IPS-15b (cell line): ENCODE results near the gene LMTK3.

ENCODE experiments used
- H3K27me3 ChIP-seq: one replicate; pipeline ENCODE4 v1.6.1; 2013; ENCODE audit warnings: low read length; ENCODE audit not compliant: control insufficient read depth, insufficient read depth
- H3K36me3 ChIP-seq: one replicate; pipeline ENCODE4 v1.6.1; 2013; ENCODE audit warnings: low read length; ENCODE audit not compliant: control insufficient read depth, insufficient read depth
- H3K4me1 ChIP-seq: one replicate; pipeline ENCODE4 v1.6.1; 2013; ENCODE audit warnings: mild to moderate bottlenecking, low read length; ENCODE audit not compliant: control insufficient read depth, insufficient read depth
- H3K4me3 ChIP-seq: one replicate; pipeline ENCODE4 v1.5.1; 2013; ENCODE audit warnings: low read depth, low read length
- H3K9ac ChIP-seq: one replicate; pipeline ENCODE4 v1.6.1; 2013; ENCODE audit warnings: low read depth, mild to moderate bottlenecking, low read length
- H3K9me3 ChIP-seq: one replicate; pipeline ENCODE4 v1.6.1; 2013; ENCODE audit warnings: mild to moderate bottlenecking, low read length; ENCODE audit not compliant: control insufficient read depth, insufficient read depth

Gene LMTK3

DNA sequence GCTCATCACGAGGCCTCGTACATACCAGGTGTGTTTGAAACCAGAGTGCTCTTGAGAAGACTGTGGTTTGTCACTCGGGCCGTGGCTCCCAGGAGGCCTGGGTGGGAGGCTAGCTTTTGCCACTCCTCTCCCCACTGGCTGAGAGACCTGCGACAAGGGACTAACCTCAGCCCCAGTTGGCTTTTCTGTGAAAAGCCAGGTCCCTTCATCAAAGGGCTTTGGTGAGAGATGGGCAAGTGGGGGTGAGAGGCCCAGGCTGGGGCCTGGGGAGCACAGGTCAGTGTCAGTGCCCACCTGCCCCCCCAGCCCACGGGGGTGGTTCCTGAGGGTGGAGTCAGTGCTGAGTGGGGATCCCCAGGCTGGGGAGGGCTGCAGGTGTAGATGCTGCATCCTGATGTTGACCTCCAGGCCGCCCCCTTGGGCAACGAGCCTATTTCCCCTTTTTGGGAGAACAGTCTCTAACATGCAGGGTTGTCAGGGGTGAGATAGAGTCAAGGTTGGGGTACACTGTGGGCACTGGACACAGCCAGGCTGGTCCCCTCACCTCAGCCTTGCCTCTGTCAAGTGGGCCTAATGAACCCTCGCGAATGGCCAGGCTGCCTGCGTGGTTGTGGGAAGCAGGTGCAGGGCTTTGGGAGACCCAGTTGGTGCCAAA is 55.6 kb downstream of the LMTK3 start:
- no peaks in the 10 kb centered on the region for H3K9me3 ChIP-seq
- no peaks in the 10 kb centered on the region for H3K27me3 ChIP-seq
- H3K36me3 ChIP-seq, result peaks cover 39% of the 10 kb centered on the region
- H3K4me3 ChIP-seq, result no peak overlapping the region
- no peaks in the 10 kb centered on the region for H3K4me1 ChIP-seq
- no peak overlapping the region for H3K9ac ChIP-seq

DNA sequence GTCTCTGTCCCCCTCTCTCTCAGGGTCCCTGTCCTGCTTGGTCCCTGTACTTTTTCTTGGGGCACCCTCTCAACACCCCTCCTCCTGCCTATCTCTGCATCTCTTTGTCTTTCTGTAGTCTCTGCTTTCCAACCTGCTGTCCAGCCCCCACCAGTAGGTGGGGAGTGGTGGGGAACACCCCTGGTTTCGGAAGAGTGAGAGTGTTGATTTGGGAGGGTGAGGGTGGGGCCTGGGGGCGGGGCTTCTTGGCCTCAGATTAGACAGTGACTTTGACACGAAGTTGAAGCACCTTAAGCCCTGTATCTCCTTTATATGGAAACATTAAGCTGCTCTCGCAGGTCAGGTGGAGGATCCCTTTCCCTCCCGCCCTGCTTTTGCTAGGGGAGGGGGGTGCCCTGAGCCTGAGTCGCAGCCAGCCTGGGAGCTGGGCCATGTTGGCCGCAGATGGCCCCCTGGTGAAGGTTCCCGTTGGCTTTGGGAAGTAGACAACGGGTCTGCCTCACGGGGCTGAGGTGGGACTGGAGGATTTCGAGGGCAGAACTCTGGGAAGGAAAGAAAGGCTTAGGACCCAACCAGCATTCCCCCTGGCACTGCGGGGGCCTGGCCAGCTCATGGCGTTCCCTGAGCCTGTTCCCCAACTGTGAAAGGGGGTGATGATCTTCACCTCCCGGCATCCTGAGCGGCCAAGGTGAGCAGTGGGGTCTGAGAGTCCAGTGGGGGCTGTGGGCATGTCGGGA is 56.3 kb downstream of the LMTK3 start, which contains the start of gene KCNJ14:
KCNJ14 (plus strand) TSS at position 404 of the 737 bp plus-strand sequence. CDS start 6,151 bp downstream, outside the sequence.
- Histone ChIP-seq H3K27me3 (no peaks in the 10 kb centered on the region), H3K9me3 (no peaks in the 10 kb centered on the region), H3K36me3 (peaks cover 46% of the 10 kb centered on the region), H3K4me1 (no peaks in the 10 kb centered on the region), H3K9ac (no peak within 1 kb of the TSS), H3K4me3 (no peak within 1 kb of the TSS)

DNA sequence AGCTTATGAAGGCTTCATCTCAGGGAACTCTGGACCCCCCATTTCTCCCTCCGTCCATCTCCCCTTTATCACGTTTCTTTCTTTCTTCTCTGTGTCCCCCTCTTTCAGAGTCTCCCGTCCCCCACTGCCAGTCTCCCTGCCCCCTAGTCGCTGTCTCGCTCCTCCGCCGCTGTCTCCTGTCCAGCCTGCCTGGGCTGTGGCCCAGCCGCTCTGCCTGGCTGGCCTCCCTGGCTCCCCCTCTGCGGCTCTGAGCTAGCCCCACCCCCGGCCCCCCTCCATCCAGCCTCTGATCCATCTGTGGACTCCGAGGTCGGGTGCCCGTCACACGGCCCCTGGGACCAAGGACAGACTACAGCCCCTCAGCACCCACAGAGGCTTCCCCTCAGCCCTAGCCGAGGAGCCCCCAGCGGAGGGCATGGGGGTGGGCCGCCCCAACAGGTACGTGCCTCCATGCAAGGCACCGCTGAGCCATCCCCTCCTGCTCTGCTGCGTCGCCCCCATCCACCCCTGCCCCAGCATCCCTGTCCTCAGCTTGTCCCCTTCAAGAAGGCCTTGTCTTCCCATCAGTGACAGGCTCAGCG is 57.4 kb downstream of the LMTK3 start:
- no peaks in the 10 kb centered on the region for H3K9me3 ChIP-seq
- no peak overlapping the region for H3K9ac ChIP-seq
- no peaks in the 10 kb centered on the region for H3K27me3 ChIP-seq
- H3K4me1 ChIP-seq, result no peaks in the 10 kb centered on the region
- H3K4me3 ChIP-seq, result no peak overlapping the region
- peaks cover 53% of the 10 kb centered on the region for H3K36me3 ChIP-seq

DNA sequence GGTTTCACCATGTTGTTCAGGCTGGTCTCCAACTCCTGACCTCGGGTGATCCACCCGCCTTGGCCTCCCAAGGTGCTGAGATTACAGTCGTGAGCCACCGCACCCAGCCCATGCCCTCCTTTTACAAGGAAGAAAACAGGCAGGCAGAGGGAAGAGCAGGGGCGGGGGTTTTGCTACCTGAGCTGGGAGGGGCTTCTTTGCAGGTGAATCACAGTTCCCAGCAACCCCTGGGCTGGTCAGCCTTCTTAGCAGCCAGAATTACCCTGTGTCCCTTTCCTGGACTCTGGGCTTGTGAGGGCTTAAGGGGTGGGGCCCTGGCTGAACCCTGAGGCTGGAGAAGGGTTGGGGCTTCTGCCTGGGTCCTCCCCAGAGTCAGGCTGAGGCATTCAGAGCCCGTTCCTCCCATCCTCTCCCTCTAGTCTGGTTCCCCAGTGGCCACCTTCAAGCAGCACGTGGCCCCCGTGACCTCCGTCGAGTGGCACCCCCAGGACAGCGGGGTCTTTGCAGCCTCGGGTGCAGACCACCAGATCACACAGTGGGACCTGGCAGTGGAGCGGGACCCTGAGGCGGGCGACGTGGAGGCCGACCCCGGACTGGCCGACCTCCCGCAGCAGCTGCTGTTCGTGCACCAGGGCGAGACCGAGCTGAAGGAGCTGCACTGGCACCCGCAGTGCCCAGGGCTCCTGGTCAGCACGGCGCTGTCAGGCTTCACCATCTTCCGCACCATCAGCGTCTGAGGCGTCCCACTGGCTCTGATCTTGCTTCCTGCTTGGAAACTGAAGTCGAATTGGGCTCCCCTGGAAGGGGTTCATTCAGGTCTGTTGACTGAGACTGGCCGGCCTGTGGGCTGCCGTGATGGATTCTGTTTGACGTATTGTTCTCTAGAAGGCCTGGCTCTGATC is 59.1 kb downstream of the LMTK3 start:
- Histone ChIP-seq H3K4me1 (no peaks in the 10 kb centered on the region), H3K9me3 (no peaks in the 10 kb centered on the region)

DNA sequence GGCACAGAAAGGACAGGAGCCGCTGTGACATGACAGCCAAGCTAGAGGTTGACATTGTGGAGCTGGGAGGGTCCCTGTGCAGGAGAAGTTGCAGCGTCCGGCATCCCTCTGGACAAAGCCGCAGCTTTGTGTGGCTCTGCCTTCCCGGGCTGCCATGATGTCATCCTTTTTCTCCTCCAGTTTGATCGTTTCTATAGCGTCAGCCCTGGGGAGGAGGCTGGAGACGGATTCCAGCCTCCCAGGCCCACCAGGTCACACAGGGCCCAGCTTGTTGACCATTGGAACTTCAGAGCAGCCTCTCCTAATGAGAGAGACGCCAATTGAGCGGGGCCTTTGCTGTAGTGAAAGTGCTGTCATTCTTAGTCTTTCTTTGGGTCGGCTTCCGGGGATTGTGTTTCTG is 60.0 kb downstream of the LMTK3 start:
- Histone ChIP-seq H3K36me3 (peaks cover 58% of the 10 kb centered on the region), H3K4me3 (no peak overlapping the region), H3K4me1 (no peaks in the 10 kb centered on the region), H3K9me3 (no peaks in the 10 kb centered on the region), H3K27me3 (no peaks in the 10 kb centered on the region), H3K9ac (no peak overlapping the region)

More for the DNA sequence above, 59.1 kb downstream of the LMTK3 start:
- Histone ChIP-seq H3K9ac (no peak overlapping the region), H3K36me3 (peaks cover 58% of the 10 kb centered on the region), H3K27me3 (no peaks in the 10 kb centered on the region), H3K4me3 (no peak overlapping the region)

DNA sequence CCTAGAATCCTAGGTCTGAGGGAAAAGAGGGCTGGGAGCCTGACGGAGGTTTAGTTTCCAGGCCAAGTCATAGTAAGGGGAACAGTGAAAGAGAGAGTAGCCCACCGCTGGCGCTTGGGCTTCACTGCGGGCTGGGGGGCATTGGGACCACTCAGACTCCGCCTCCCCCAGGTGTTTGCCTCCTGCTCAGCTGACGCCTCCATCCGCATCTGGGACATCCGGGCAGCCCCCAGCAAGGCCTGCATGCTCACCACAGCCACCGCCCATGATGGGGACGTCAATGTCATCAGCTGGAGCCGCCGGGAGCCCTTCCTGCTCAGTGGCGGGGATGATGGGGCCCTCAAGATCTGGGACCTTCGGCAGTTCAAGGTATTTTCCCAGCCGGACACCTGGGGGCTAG is 60.8 kb downstream of the LMTK3 start:
- no peak overlapping the region for H3K9ac ChIP-seq
- H3K9me3 ChIP-seq, result no peaks in the 10 kb centered on the region
- H3K4me3 ChIP-seq, result no peak overlapping the region
- no peaks in the 10 kb centered on the region for H3K4me1 ChIP-seq
- H3K36me3 ChIP-seq, result peaks cover 52% of the 10 kb centered on the region
- H3K27me3 ChIP-seq, result no peaks in the 10 kb centered on the region

DNA sequence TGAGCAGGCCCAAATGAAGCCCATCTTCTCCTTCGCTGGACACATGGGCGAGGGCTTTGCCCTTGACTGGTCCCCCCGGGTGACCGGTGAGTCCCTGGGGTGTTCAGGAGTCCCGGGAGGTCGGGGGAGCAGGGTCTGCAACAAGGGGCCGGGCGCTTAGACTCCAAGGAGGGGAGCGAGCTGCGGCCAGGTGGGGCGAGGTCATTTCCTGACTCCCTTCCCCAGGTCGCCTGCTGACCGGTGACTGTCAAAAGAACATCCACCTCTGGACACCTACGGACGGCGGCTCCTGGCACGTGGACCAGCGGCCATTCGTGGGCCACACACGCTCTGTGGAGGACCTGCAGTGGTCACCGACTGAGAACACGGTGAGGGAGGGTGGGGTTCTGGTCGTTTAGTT is 61.2 kb downstream of the LMTK3 start:
- no peaks in the 10 kb centered on the region for H3K9me3 ChIP-seq
- H3K9ac ChIP-seq, result no peak overlapping the region
- H3K4me3 ChIP-seq, result no peak overlapping the region
- H3K4me1 ChIP-seq, result no peaks in the 10 kb centered on the region
- H3K36me3 ChIP-seq, result peaks cover 50% of the 10 kb centered on the region
- no peaks in the 10 kb centered on the region for H3K27me3 ChIP-seq

DNA sequence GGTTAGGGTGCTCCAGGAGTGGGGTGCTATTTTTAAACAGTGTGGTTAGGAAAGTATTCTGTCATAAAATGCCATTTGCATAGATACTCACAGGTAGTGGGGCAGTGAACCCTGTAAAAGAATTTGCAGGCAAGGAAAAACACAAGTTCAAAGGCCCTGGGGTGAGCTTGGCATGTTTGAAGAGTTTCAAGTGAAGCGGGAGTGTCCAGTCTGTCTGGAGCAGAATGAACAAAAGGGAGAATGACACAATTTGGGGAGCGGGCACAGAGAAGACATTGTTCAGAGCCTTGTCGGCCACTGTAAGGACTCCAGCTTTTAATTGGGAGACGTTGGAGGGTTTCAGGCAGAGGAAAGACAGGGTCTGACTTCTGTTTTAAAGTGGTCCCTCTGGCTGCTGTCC is 63.1 kb downstream of the LMTK3 start:
- Histone ChIP-seq H3K9me3 (no peaks in the 10 kb centered on the region), H3K4me3 (no peak overlapping the region), H3K9ac (no peak overlapping the region), H3K36me3 (peaks cover 40% of the 10 kb centered on the region), H3K27me3 (no peaks in the 10 kb centered on the region), H3K4me1 (peaks cover 4% of the 10 kb centered on the region)

DNA sequence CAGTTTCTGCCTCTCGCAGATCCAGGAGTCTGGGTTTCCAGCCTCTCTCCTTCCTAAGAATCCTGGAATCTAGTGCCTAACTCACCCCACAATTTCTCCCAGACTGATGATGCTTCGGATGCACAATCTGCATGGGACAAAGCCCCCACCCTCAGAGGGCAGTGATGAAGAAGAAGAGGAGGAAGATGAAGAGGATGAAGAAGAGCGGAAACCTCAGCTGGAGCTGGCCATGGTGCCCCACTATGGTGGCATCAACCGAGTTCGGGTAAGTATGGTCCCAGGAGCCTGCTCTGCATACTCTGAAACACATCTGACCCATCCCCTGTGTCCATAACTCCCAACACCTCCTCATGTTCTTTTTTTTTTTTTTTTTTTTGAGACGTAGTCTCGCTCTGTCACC is 65.1 kb downstream of the LMTK3 start:
- no peaks in the 10 kb centered on the region for H3K9me3 ChIP-seq
- H3K27me3 ChIP-seq, result no peaks in the 10 kb centered on the region
- peaks cover 4% of the 10 kb centered on the region for H3K4me1 ChIP-seq
- peaks cover 25% of the 10 kb centered on the region for H3K36me3 ChIP-seq
- peak overlapping the region; percentile 94 for H3K9ac ChIP-seq
- peak overlapping the region; percentile 100 for H3K4me3 ChIP-seq

DNA sequence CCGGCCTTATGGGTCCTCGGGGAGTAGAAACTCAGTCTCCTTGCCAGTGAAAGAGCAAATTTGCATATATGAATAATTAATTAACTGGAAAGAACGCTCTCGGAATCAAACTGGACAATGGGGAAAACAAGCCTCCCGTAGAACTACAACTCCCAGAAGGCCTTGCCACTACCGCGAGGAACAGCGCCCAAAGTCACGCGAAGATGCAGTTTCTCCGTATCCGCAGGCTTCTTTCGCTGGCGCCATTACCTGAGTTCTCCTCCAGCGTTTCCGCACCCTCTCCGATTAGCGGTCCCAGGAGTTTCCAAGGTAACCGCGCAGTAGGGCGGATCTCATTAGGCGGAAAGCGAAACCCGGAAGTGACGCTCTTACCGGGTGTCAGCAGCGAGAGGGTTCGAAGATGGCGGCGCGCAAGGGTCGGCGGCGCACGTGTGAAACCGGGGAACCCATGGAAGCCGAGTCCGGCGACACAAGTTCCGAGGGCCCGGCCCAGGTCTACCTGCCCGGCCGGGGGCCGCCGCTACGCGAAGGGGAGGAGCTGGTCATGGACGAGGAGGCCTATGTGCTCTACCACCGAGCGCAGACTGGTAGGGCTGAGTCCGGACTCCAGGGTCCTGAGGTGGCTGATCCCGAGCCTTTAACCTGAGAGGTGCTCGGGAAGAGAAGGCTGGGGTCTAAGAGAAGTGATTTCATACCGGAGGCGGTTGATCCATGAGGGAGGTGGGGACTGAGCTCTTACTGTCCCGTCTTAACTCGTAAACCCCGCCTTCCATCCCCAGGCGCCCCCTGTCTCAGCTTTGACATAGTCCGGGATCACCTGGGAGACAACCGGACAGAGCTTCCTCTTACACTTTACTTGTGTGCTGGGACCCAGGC is 65.8 kb downstream of the LMTK3 start, which contains the start of gene GRWD1:
GRWD1 (plus strand) TSS at position 378 of the 876 bp plus-strand sequence; CDS start at position 401, 23 bp downstream.
- Histone ChIP-seq H3K27me3 (no peaks in the 10 kb centered on the region), H3K36me3 (peaks cover 17% of the 10 kb centered on the region), H3K9ac (peak within 1 kb of the TSS; percentile 94), H3K4me1 (peaks cover 4% of the 10 kb centered on the region), H3K4me3 (peak within 1 kb of the TSS; percentile 100), H3K9me3 (no peaks in the 10 kb centered on the region)
